GM19043 (cell line): ENCODE results near the gene GRAMD4.
"Not testable (repeated sequence)": the region's sequence is repeated elsewhere in the genome, so short reads cannot be mapped to it uniquely, and the experiment has no call there.

Experiments used
- ATAC-seq: cut with Tn5 transposase; IDR thresholded peaks from one replicate; pipeline ENCODE4 v1.9.1; 2021; ENCODE audit warnings: low read depth; ENCODE audit not compliant: unreplicated experiment

Gene GRAMD4

DNA sequence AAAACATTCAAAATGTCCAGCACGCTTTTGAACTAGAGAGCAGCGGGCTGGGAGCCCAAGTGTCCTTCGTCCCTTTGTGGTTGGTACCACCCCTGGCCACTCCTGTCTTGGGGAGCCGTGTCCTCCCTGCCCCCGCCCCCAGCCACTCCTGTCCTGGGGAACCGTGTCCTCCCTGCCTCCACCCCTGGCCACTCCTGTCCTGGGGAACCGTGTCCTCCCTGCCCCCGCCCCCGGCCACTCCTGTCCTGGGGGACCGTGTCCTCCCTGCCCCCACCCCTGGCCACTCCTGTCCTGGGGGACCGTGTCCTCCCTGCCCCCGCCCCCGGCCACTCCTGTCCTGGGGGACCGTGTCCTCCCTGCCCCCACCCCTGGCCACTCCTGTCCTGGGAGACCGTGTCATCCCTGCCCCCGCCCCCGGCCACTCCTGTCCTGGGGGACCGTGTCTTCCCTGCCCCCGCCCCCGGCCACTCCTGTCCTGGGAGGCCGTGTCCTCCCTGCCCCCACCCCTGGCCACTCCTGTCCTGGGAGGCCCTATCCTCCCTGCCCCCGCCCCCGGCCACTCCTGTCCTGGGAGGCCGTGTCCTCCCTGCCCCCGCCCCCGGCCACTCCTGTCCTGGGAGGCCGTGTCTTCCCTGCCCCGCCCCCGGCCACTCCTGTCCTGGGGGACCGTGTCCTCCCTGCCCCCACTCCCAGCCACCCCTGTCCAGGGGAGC is 14.9 kb downstream of the GRAMD4 start:
- ATAC-seq: not testable (repeated sequence)

GRCh38 chr22:46635756-46636155 is 15.6 kb downstream of the GRAMD4 start:
- no peak for ATAC-seq

- no peak for ATAC-seq
Measured at GRCh38 chr22:46636221-46637002, 16.2 kb downstream of the GRAMD4 start.

GRCh38 chr22:46637711-46638600 is 17.8 kb downstream of the GRAMD4 start:
- ATAC-seq: no peak

DNA sequence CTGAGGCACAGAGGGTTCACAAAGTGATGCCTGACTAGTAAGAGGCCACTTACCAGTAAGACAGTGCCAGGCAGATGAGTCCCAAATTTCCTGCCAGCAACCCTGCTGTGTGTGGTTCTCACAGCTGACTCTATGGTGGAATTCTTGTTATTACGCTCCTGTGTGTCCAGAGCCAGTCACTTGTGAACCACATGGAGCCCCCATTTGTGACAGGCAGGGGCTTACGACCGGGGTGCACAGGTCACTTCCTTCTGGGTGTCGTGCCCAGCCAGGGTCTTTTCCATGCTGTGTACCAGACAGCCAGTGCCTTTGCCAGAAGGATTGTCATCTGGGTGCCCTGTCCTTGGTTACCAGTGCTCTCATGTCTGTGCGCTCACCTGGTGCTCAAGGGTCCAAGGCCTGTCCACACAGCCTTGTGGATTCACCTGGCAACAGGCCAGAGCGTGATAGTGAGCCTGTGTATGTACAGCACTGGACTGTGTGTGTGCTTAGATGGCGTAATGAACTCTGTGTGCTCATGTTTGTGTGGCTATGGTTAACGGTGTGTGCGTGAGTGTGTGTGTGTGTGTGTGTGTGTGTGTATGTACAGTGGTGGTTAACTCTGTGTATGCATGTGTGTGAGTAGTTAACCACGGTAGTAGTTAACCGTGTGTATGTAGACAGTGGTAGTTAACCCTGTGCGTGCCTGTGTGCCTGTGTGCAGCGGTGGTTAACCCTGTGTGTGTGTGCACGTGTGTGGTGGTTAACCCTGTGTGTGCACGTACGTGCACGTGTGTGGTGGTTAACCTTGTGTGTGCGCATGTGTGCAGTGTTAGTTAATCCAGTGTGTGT is 18.6 kb downstream of the GRAMD4 start:
- no peak for ATAC-seq

GRCh38 chr22:46639843-46640242 is 19.7 kb downstream of the GRAMD4 start:
- no peak for ATAC-seq

- ATAC-seq: no peak
Measured at GRCh38 chr22:46640293-46641055, 20.3 kb downstream of the GRAMD4 start.

DNA sequence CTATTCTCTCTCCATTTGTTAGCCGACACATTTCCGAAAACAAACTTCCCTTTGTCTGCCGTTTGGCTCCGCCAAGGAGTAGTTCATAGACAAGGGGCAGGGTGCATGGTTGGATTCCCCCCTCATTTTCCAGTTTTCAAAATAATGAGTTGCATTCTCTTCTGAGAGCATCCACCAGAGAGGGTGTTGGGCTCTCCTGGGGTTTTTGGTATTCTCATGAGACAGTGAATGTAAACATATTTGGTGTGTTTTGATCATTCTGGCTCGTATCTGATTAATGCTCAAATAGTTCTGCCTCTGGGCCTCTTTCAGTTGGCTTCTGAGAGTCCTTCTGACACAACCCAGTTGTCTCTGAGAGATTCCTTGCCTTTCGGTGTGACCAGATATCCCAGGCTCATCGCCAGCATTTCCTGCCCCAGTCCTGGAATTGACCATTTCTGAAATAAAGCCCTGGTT is 21.7 kb downstream of the GRAMD4 start:
- no peak for ATAC-seq

GRCh38 chr22:46642840-46643480 is 22.8 kb downstream of the GRAMD4 start:
- not testable (repeated sequence) for ATAC-seq

GRCh38 chr22:46646531-46647215 is 26.5 kb downstream of the GRAMD4 start:
- no peak for ATAC-seq

DNA sequence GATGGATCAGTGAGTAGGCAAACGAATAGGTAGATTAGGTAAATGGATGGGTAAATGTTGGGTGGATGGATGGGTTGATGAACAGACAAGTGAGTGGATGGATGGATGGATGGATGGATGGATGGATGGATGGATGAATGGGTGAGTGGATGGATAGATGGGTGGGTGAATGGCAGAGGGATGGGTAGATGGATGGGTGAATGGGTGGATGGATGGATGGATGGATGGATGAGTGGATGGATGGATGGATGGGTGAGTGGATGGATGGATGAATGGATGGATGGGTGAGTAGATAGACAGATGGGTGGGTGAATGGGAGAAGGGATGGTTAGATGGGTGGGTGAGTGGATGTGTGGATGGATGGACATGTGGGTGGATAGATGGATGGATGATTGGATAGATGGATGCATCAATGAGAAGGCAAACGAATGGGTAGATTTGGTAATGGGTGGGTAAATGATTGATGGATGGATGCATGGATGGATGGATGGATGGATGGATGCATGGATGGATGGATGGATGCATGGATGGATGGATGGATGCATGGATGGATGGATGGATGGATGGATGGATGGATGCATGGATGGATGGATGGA is 28.1 kb downstream of the GRAMD4 start:
- ATAC-seq: not testable (repeated sequence)

GRCh38 chr22:46649141-46650077 is 29.2 kb downstream of the GRAMD4 start:
- no peak for ATAC-seq

- no peak for ATAC-seq
Measured at GRCh38 chr22:46650078-46650810, 30.1 kb downstream of the GRAMD4 start.

DNA sequence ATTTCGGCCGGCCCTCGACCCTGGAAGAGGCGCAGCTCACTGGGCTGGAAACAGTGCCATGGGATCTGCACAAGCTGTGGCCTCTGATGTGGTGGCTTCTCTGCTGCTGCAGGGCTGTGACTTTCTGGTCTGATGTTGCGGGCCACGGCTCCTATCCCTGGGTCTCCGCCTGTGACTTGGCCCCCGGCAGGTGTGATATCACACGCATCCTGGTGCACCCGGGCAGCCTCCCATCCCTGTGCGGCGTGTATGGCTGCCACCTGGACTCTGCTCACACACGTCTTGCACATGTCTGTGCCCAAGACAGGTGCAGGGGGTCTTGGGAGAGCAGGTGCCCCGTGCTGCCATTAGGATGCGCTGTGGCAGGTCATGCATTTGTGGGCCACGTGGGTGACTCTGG is 31.1 kb downstream of the GRAMD4 start:
- ATAC-seq: no peak

- ATAC-seq: no peak
Measured at GRCh38 chr22:46652081-46652846, 32.1 kb downstream of the GRAMD4 start.
